ENCODE results near the gene MOSPD3.

MOSPD3 gene

DNA sequence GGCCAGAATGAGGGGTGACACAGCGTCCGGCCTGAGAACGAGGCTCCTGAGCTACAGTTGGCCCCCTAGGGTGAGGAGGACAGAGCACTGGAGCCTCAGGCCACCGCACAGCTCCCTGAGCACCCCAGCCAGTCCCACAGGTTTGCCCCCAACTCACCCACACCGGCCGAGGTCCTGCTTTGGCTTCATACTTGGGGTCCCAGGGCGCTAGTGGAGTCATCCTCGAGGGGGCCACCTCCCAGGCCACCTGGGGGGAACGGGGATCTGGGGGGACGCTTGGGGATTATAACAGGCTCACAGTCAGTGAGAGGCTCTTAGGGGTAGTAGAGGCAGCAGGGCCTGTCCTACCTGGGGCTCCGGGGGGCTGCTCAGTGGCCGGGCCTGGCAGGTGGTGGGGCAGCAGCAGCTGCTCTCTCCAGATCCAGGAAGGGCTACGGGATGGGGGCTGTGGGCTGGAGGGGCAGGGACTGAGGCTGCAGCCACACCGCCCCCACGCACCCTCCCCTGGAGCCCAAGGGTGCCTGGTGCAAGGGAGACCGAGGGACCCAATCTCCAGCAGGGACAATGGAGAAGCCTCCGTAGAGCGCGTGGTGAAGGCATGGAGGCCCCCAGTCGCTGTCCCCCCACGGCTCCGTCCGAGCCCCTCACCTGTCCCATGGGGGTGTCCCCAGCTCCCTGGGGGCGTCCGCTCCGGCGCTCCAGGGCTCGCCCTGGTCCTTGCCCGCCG lies 39.2 kb upstream of the MOSPD3 start:
- H3K27me3 ChIP-seq (ENCODE audit: control insufficient read depth, low read length) = peaks cover 11% of the 10 kb centered on the region
- H3K79me2 ChIP-seq (ENCODE audit: control insufficient read depth, low read length) = no peaks in the 10 kb centered on the region
- no peaks in the 10 kb centered on the region for H3F3A ChIP-seq (ENCODE audit: control insufficient read depth, insufficient read depth)
- H3K36me3 ChIP-seq (ENCODE audit: control insufficient read depth, low read length) = peaks cover 38% of the 10 kb centered on the region
- H3K27ac ChIP-seq (ENCODE audit: low read depth, low read length) = no peak overlapping the region
- H3K4me1 ChIP-seq (ENCODE audit: control insufficient read depth, low read length) = peaks cover 25% of the 10 kb centered on the region
- H4K20me1 ChIP-seq (ENCODE audit: control insufficient read depth, insufficient read depth, low read depth, low read length) = peaks cover 5% of the 10 kb centered on the region; the same call in 1 of the 2 replicates
- no peak overlapping the region for H3K4me2 ChIP-seq (ENCODE audit: low read length)
- no peaks in the 10 kb centered on the region for H3K9me3 ChIP-seq (ENCODE audit: control insufficient read depth, insufficient read depth, low read length)
- no peak overlapping the region for H3K4me3 ChIP-seq (ENCODE audit: low read length)
- TF ChIP-seq EZH2phosphoT487 (IDR thresholded peaks at IDR 0.05; ENCODE audit: borderline replicate concordance, low read length) = no peak
- TF ChIP-seq, protein P1, sequence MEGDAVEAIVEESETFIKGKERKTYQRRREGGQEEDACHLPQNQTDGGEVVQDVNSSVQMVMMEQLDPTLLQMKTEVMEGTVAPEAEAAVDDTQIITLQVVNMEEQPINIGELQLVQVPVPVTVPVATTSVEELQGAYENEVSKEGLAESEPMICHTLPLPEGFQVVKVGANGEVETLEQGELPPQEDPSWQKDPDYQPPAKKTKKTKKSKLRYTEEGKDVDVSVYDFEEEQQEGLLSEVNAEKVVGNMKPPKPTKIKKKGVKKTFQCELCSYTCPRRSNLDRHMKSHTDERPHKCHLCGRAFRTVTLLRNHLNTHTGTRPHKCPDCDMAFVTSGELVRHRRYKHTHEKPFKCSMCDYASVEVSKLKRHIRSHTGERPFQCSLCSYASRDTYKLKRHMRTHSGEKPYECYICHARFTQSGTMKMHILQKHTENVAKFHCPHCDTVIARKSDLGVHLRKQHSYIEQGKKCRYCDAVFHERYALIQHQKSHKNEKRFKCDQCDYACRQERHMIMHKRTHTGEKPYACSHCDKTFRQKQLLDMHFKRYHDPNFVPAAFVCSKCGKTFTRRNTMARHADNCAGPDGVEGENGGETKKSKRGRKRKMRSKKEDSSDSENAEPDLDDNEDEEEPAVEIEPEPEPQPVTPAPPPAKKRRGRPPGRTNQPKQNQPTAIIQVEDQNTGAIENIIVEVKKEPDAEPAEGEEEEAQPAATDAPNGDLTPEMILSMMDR (IDR thresholded peaks at IDR 0.05; ENCODE audit: low read depth, low read length, poor library complexity, severe bottlenecking) = peak; percentile 5
- no peaks in the 10 kb centered on the region for H3K9me2 ChIP-seq (replicated peaks; ENCODE audit: control insufficient read depth, low read length)

- peaks cover 5% of the 10 kb centered on the region; the same call in 1 of the 2 replicates for H4K20me1 ChIP-seq (ENCODE audit: control insufficient read depth, insufficient read depth, low read depth, low read length)
- H3K79me2 ChIP-seq (ENCODE audit: control insufficient read depth, low read length) = no peaks in the 10 kb centered on the region
- no peak within 1 kb of the TSS for H3K4me3 ChIP-seq (ENCODE audit: low read length)
- H3K9me2 ChIP-seq (replicated peaks; ENCODE audit: control insufficient read depth, low read length) = no peaks in the 10 kb centered on the region
- no peak within 1 kb of the TSS for H3K27ac ChIP-seq (ENCODE audit: low read depth, low read length)
- H3F3A ChIP-seq (ENCODE audit: control insufficient read depth, insufficient read depth) = no peaks in the 10 kb centered on the region
- H3K4me1 ChIP-seq (ENCODE audit: control insufficient read depth, low read length) = peaks cover 19% of the 10 kb centered on the region
- H3K27me3 ChIP-seq (ENCODE audit: control insufficient read depth, low read length) = peaks cover 11% of the 10 kb centered on the region
- peaks cover 45% of the 10 kb centered on the region for H3K36me3 ChIP-seq (ENCODE audit: control insufficient read depth, low read length)
- no peak within 1 kb of the TSS for H3K4me2 ChIP-seq (ENCODE audit: low read length)
- no peaks in the 10 kb centered on the region for H3K9me3 ChIP-seq (ENCODE audit: control insufficient read depth, insufficient read depth, low read length)
- TF ChIP-seq EZH2phosphoT487 (IDR thresholded peaks at IDR 0.05; ENCODE audit: borderline replicate concordance, low read length) = no peak
- TF ChIP-seq, protein P1 (IDR thresholded peaks at IDR 0.05; ENCODE audit: low read depth, low read length, poor library complexity, severe bottlenecking) = no peak
These were observed 38.5 kb upstream of the MOSPD3 start, which contains the start of gene SAP25 for GRCh38 chr7:100573691-100574361. Gene SAP25, minus strand, starts transcription at chr7:100573900. Its CDS starts 158 bp downstream, at chr7:100573742.

DNA sequence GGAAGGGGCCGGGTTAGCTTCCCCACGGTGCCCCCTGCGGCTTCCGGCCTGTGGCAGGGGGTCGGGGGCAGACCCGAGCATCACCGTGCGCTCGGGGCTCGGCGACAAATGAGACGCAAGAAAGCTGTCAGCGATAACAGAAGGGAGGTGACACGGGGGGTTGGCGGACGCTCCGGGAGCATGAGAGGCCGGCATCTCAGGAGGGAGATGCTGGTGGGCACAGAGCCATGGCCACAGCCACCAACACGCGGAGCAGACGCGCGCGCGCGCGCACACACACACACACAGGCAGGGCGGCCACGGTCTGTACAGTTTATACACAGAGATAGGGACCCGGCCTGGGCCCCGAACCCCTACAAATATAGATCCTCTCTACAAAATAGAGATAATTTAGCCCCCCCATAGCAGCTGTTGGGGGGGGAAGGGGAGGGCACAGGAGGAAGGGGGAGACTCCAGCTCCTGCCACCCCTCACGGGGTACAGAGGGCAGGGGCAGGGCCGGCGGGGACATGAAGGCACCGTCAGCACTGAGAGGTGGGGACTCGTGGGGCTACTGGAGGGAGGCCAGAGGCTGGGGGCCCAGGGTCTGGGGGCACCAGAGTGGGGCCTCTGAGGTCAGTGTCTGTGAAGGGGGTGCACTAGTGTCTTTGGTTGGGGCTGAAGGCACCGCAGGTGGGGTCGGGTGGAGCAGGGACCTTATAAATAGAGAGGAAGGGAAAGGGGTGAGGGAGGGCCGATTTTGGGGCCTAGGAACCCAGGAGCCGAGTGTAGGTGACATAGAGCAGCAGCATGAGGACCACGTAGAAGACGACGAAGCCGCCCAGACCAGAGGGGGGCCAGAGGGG lies 37.8 kb upstream of the MOSPD3 start:
- Histone ChIP-seq H3K79me2 (ENCODE audit: control insufficient read depth, low read length) (no peaks in the 10 kb centered on the region), H3K4me2 (ENCODE audit: low read length) (no peak overlapping the region), H3K36me3 (ENCODE audit: control insufficient read depth, low read length) (peaks cover 49% of the 10 kb centered on the region), H3K9me2 (replicated peaks; ENCODE audit: control insufficient read depth, low read length) (no peaks in the 10 kb centered on the region), H3K9me3 (ENCODE audit: control insufficient read depth, insufficient read depth, low read length) (no peaks in the 10 kb centered on the region), H3K27me3 (ENCODE audit: control insufficient read depth, low read length) (peaks cover 9% of the 10 kb centered on the region), H3K4me3 (ENCODE audit: low read length) (no peak overlapping the region), H4K20me1 (ENCODE audit: control insufficient read depth, insufficient read depth, low read depth, low read length) (peaks cover 4% of the 10 kb centered on the region; the same call in 1 of the 2 replicates), H3K27ac (ENCODE audit: low read depth, low read length) (no peak overlapping the region), H3F3A (ENCODE audit: control insufficient read depth, insufficient read depth) (no peaks in the 10 kb centered on the region), H3K4me1 (ENCODE audit: control insufficient read depth, low read length) (peaks cover 15% of the 10 kb centered on the region)
- no peak for TF ChIP-seq EZH2phosphoT487 (IDR thresholded peaks at IDR 0.05; ENCODE audit: borderline replicate concordance, low read length)
- TF ChIP-seq, protein P1 (IDR thresholded peaks at IDR 0.05; ENCODE audit: low read depth, low read length, poor library complexity, severe bottlenecking) = no peak
